Stimulated activated CD4-positive, alpha-beta T cell treated with anti-CD3 and anti-CD28 coated beads, Interleukin-12 subunit alpha, Interleukin-12 subunit beta, amount 100 ng/mL, for 4 hours (primary cell): ENCODE data around the gene PCDHB11.
"Not testable (repeated sequence)": the region's sequence is repeated elsewhere in the genome, so short reads cannot be mapped to it uniquely, and the experiment has no call there.

Source experiments
- DNase-seq: peaks from one replicate; pipeline ENCODE4 v3.0.0-alpha.2; 2020

The PCDHB11 gene

GRCh38 chr5:141188682-141189081 lies 10.7 kb upstream of the PCDHB11 start:
- not testable (repeated sequence) for DNase-seq

GRCh38 chr5:141189131-141189530 lies 10.3 kb upstream of the PCDHB11 start:
- DNase-seq = not testable (repeated sequence)

- DNase-seq = peak; percentile 8
Measured at GRCh38 chr5:141192110-141192725, 7.2 kb upstream of the PCDHB11 start, which contains the start of gene PCDHB10. Gene PCDHB10 (plus strand): TSS chr5:141192353. CDS start chr5:141192553, 200 bp downstream.

GRCh38 chr5:141194332-141194731 lies 5.1 kb upstream of the PCDHB11 start:
- not testable (repeated sequence) for DNase-seq

GRCh38 chr5:141196363-141196762 lies 3.1 kb upstream of the PCDHB11 start:
- DNase-seq = no peak

GRCh38 chr5:141201126-141201525 lies 1.7 kb downstream of the PCDHB11 start:
- not testable (repeated sequence) for DNase-seq

GRCh38 chr5:141201646-141202045 lies 2.2 kb downstream of the PCDHB11 start:
- not testable (repeated sequence) for DNase-seq

GRCh38 chr5:141208478-141208877 lies 9.1 kb downstream of the PCDHB11 start, which contains the start of gene PCDHB12:
Gene PCDHB12 (plus strand): TSS chr5:141208719. CDS start chr5:141208908, 189 bp downstream.
- no peak for DNase-seq

GRCh38 chr5:141210281-141210680 lies 10.9 kb downstream of the PCDHB11 start:
- DNase-seq = not testable (repeated sequence)

- not testable (repeated sequence) for DNase-seq
Measured at GRCh38 chr5:141210849-141211248, 11.4 kb downstream of the PCDHB11 start.

- peak; percentile 5 for DNase-seq
Measured at GRCh38 chr5:141213656-141214339, 14.4 kb downstream of the PCDHB11 start, which contains the start of gene PCDHB13. Gene PCDHB13 (plus strand): TSS chr5:141213919. CDS start chr5:141214124, 205 bp downstream.

- not testable (repeated sequence) for DNase-seq
Measured at GRCh38 chr5:141214583-141214982, 15.2 kb downstream of the PCDHB11 start.

- DNase-seq = not testable (repeated sequence)
Measured at GRCh38 chr5:141215504-141215903, 16.1 kb downstream of the PCDHB11 start.

- not testable (repeated sequence) for DNase-seq
Measured at GRCh38 chr5:141216035-141216434, 16.6 kb downstream of the PCDHB11 start.

GRCh38 chr5:141223112-141223783 lies 23.8 kb downstream of the PCDHB11 start, which contains the start of gene PCDHB14:
Gene PCDHB14 (plus strand): TSS chr5:141223343. CDS start chr5:141223506, 163 bp downstream.
- no peak for DNase-seq

- not testable (repeated sequence) for DNase-seq
Measured at GRCh38 chr5:141224844-141225243, 25.4 kb downstream of the PCDHB11 start.

- not testable (repeated sequence) for DNase-seq
Measured at GRCh38 chr5:141225421-141225820, 26.0 kb downstream of the PCDHB11 start.

- DNase-seq = no peak
Measured at GRCh38 chr5:141234109-141234667, 34.8 kb downstream of the PCDHB11 start.

GRCh38 chr5:141235922-141236321 lies 36.5 kb downstream of the PCDHB11 start:
- not testable (repeated sequence) for DNase-seq

GRCh38 chr5:141236516-141237313 lies 37.3 kb downstream of the PCDHB11 start:
- DNase-seq = no peak

GRCh38 chr5:141241496-141241895 lies 42.1 kb downstream of the PCDHB11 start:
- no peak for DNase-seq

GRCh38 chr5:141245250-141245717 lies 45.9 kb downstream of the PCDHB11 start, which contains the start of gene PCDHB15:
Gene PCDHB15 (plus strand): TSS chr5:141245395. CDS start chr5:141245579, 184 bp downstream.
- DNase-seq = no peak
